ENCODE measurements around the gene PTCHD4.

Gene PTCHD4

DNA sequence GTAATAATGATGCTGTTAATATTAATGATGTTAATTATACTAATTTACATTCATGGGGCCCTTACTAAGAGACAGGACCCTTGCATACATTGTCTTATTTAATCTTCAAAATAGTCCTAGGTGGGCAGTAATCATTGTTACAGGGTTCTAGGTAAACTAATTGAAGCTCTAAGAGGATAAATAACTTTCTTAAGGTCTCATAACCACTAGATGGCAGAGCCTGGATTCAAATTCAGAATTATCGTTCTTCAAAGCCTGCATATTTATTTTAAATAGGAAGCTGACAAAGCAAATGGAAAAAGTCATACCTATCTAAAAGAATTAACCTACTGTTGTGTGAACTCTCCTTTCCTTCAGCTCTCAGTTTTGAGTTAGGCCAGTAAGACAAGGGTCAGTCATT, 23.5 kb downstream of the PTCHD4 start:
- WGBS: no CpG with 5 or more reads among the region's 1 CpG
- H3K9me3 ChIP-seq (ENCODE audit: control insufficient read depth, low read length): peaks cover 10% of the 10 kb centered on the region

DNA sequence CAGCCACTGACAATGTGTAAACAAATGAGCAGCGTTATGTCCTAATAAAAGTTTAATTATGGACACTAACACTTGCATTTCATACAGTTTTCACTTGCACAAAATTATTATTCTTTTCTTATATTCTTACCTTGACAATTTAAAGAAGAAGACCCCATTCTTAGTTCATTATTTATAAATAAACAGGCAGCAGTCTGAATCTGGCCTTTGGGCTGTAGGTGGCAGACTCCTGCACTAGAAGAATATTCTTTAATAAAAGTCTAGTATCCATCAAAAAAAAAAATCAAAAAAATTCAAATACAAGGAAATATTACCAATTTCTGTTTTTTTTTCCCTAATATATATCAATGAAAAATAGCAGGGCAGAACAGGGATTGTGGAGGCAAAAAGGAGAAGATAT, 24.8 kb downstream of the PTCHD4 start:
- Histone ChIP-seq H4K8ac (ENCODE audit: low read length) (no peak overlapping the region), H3K23ac (ENCODE audit: low read length in 2 of 2) (no peak overlapping the region), H3K9me3 (ENCODE audit: control insufficient read depth, low read length) (peaks cover 10% of the 10 kb centered on the region), H2AK5ac (ENCODE audit: low read length, severe bottlenecking) (no peak overlapping the region), H2BK120ac (ENCODE audit: low read depth, low read length) (no peak overlapping the region), H3K79me1 (replicated peaks; ENCODE audit: low read length, poor library complexity, severe bottlenecking) (peaks cover 2% of the 10 kb centered on the region), H3K27me3 (ENCODE audit: control insufficient read depth in 1 of 2, insufficient read depth in 1 of 2, low read length in 2 of 2) (no peaks in the 10 kb centered on the region), H3K4me1 (ENCODE audit: control insufficient read depth, insufficient read depth, low read depth, low read length) (no peaks in the 10 kb centered on the region), H3K18ac (ENCODE audit: low read depth in 1 of 2, low read length in 2 of 2) (no peak overlapping the region), H2BK15ac (ENCODE audit: low read depth, poor library complexity, severe bottlenecking) (no peak overlapping the region), H3K14ac (ENCODE audit: low read length in 2 of 2) (no peak overlapping the region), H3K36me3 (ENCODE audit: control insufficient read depth in 1 of 2, insufficient read depth in 2 of 2, low read depth in 1 of 2, low read length in 2 of 2) (peaks cover 4 to 21% of the 10 kb centered on the region in 2 experiments), H3K9ac (ENCODE audit: low read length) (no peak overlapping the region), H4K91ac (ENCODE audit: low read length) (no peak overlapping the region), H3K4me2 (ENCODE audit: low read length, poor library complexity, severe bottlenecking) (no peak overlapping the region), H3K4me3 (ENCODE audit: insufficient read depth in 1 of 2, low read depth in 1 of 2, low read length in 2 of 2) (no peak overlapping the region), H3K4ac (ENCODE audit: low read depth in 1 of 2, low read length in 2 of 2) (no peak overlapping the region), H2BK12ac (ENCODE audit: low read length in 2 of 2) (no peak overlapping the region), H2AFZ (ENCODE audit: low read depth, low read length) (no peak overlapping the region), H3K27ac (ENCODE audit: low read length, poor library complexity, severe bottlenecking) (no peak overlapping the region), H2BK5ac (ENCODE audit: low read depth, low read length, poor library complexity, severe bottlenecking) (no peak overlapping the region)
- 100% methylated on average over 1 of the region's 1 CpG for WGBS
- no peak for DNase-seq

More for the DNA sequence above, 23.5 kb downstream of the PTCHD4 start:
- Histone ChIP-seq H2BK120ac (ENCODE audit: low read depth, low read length) (no peak overlapping the region), H4K8ac (ENCODE audit: low read length) (no peak overlapping the region), H3K27ac (ENCODE audit: low read length, poor library complexity, severe bottlenecking) (no peak overlapping the region), H4K91ac (ENCODE audit: low read length) (no peak overlapping the region), H3K23ac (ENCODE audit: low read length in 2 of 2) (no peak overlapping the region), H3K4ac (ENCODE audit: low read depth in 1 of 2, low read length in 2 of 2) (no peak overlapping the region), H3K4me3 (ENCODE audit: insufficient read depth in 1 of 2, low read depth in 1 of 2, low read length in 2 of 2) (no peak overlapping the region), H2BK12ac (ENCODE audit: low read length in 2 of 2) (no peak overlapping the region), H2BK15ac (ENCODE audit: low read depth, poor library complexity, severe bottlenecking) (no peak overlapping the region), H3K4me1 (ENCODE audit: control insufficient read depth, insufficient read depth, low read depth, low read length) (no peaks in the 10 kb centered on the region), H3K79me1 (replicated peaks; ENCODE audit: low read length, poor library complexity, severe bottlenecking) (peaks cover 2% of the 10 kb centered on the region), H2AK5ac (ENCODE audit: low read length, severe bottlenecking) (no peak overlapping the region), H3K4me2 (ENCODE audit: low read length, poor library complexity, severe bottlenecking) (no peak overlapping the region), H3K27me3 (ENCODE audit: control insufficient read depth in 1 of 2, insufficient read depth in 1 of 2, low read length in 2 of 2) (no peaks in the 10 kb centered on the region), H3K14ac (ENCODE audit: low read length in 2 of 2) (no peak overlapping the region), H3K9ac (ENCODE audit: low read length) (peak overlapping the region; percentile 32), H2AFZ (ENCODE audit: low read depth, low read length) (no peak overlapping the region), H3K36me3 (ENCODE audit: control insufficient read depth in 1 of 2, insufficient read depth in 2 of 2, low read depth in 1 of 2, low read length in 2 of 2) (peaks cover 4 to 24% of the 10 kb centered on the region in 2 experiments), H2BK5ac (ENCODE audit: low read depth, low read length, poor library complexity, severe bottlenecking) (no peak overlapping the region), H3K18ac (ENCODE audit: low read depth in 1 of 2, low read length in 2 of 2) (no peak overlapping the region)
- peak; percentile 29 for DNase-seq

DNA sequence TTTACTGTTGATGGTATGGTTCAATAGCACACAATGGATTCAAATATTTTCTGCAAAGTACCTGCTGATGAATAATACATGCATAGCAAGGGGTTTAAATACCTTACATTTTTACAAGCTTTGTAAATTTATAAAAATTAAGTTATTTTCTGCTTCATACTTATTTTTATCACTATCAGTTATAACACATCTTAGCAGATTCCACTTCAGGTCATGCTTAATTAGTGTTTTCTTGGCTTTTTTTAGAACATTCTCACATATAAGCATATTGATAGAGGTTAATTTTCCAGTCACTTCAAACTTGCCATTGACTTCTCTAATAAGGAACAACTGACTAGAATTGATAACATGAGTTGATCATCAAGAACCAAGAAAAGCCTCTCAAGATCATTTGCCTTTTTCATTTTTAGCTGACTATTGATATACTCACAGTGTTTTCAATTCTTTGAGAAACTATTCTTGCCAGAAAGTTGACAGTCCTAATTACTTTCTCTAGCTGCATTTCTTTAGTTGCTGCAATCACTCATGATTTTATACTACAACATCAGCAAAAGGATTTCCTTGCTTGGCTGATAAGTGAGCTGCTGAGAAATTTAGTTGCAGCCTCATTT, 25.8 kb downstream of the PTCHD4 start:
- Histone ChIP-seq H2BK12ac (ENCODE audit: low read length in 2 of 2) (no peak overlapping the region), H3K4me2 (ENCODE audit: low read length, poor library complexity, severe bottlenecking) (no peak overlapping the region), H2BK120ac (ENCODE audit: low read depth, low read length) (no peak overlapping the region), H4K8ac (ENCODE audit: low read length) (no peak overlapping the region), H3K27ac (ENCODE audit: low read length, poor library complexity, severe bottlenecking) (no peak overlapping the region), H3K79me1 (replicated peaks; ENCODE audit: low read length, poor library complexity, severe bottlenecking) (peaks cover 5% of the 10 kb centered on the region), H3K9ac (ENCODE audit: low read length) (no peak overlapping the region), H2AK5ac (ENCODE audit: low read length, severe bottlenecking) (no peak overlapping the region), H3K36me3 (ENCODE audit: control insufficient read depth in 1 of 2, insufficient read depth in 2 of 2, low read depth in 1 of 2, low read length in 2 of 2) (peaks cover 4 to 30% of the 10 kb centered on the region in 2 experiments), H3K4me1 (ENCODE audit: control insufficient read depth, insufficient read depth, low read depth, low read length) (no peaks in the 10 kb centered on the region), H2BK5ac (ENCODE audit: low read depth, low read length, poor library complexity, severe bottlenecking) (no peak overlapping the region), H2BK15ac (ENCODE audit: low read depth, poor library complexity, severe bottlenecking) (no peak overlapping the region), H3K23ac (ENCODE audit: low read length in 2 of 2) (no peak overlapping the region), H4K91ac (ENCODE audit: low read length) (no peak overlapping the region), H3K14ac (ENCODE audit: low read length in 2 of 2) (no peak overlapping the region), H3K4ac (ENCODE audit: low read depth in 1 of 2, low read length in 2 of 2) (no peak overlapping the region), H3K4me3 (ENCODE audit: insufficient read depth in 1 of 2, low read depth in 1 of 2, low read length in 2 of 2) (no peak overlapping the region), H3K18ac (ENCODE audit: low read depth in 1 of 2, low read length in 2 of 2) (no peak overlapping the region), H3K9me3 (ENCODE audit: control insufficient read depth, low read length) (peaks cover 10% of the 10 kb centered on the region), H3K27me3 (ENCODE audit: control insufficient read depth in 1 of 2, insufficient read depth in 1 of 2, low read length in 2 of 2) (no peaks in the 10 kb centered on the region), H2AFZ (ENCODE audit: low read depth, low read length) (no peak overlapping the region)
- no peak for DNase-seq

DNA sequence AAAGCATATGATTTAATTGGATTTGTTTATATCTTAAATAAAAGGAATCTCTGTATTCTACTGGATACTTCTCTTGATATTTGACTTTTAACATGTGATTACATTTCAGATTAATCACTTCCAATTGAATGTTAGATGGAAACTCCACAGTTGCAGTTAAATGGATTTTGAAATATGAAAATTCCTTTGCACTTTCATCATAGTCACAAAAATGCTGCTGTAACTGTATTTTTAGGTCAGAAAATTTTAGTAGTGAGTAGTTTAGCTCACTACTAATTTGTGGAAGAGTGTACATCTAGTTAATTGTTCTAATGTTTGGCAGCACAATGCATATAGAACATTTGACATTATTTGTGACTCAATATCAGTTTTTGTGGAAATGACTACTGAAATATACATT, 26.8 kb downstream of the PTCHD4 start:
- Histone ChIP-seq H2BK120ac (ENCODE audit: low read depth, low read length) (no peak overlapping the region), H3K4me3 (ENCODE audit: insufficient read depth in 1 of 2, low read depth in 1 of 2, low read length in 2 of 2) (no peak overlapping the region)

More for the DNA sequence above, 26.8 kb downstream of the PTCHD4 start:
- no peak overlapping the region for H3K27ac ChIP-seq (ENCODE audit: low read length, poor library complexity, severe bottlenecking)
- no peak overlapping the region for H3K23ac ChIP-seq (ENCODE audit: low read length in 2 of 2)
- H3K36me3 ChIP-seq (ENCODE audit: control insufficient read depth in 1 of 2, insufficient read depth in 2 of 2, low read depth in 1 of 2, low read length in 2 of 2): peaks cover 4 to 32% of the 10 kb centered on the region in 2 experiments
- H2AFZ ChIP-seq (ENCODE audit: low read depth, low read length): no peak overlapping the region
- H3K27me3 ChIP-seq (ENCODE audit: control insufficient read depth in 1 of 2, insufficient read depth in 1 of 2, low read length in 2 of 2): no peaks in the 10 kb centered on the region
- no peak overlapping the region for H3K9ac ChIP-seq (ENCODE audit: low read length)
- H4K91ac ChIP-seq (ENCODE audit: low read length): no peak overlapping the region
- H3K79me1 ChIP-seq (replicated peaks; ENCODE audit: low read length, poor library complexity, severe bottlenecking): peaks cover 9% of the 10 kb centered on the region
- H3K9me3 ChIP-seq (ENCODE audit: control insufficient read depth, low read length): peaks cover 10% of the 10 kb centered on the region
- no peak overlapping the region for H2BK15ac ChIP-seq (ENCODE audit: low read depth, poor library complexity, severe bottlenecking)
- no peak overlapping the region for H2AK5ac ChIP-seq (ENCODE audit: low read length, severe bottlenecking)
- H2BK12ac ChIP-seq (ENCODE audit: low read length in 2 of 2): no peak overlapping the region
- DNase-seq: peak; percentile 26
- H3K14ac ChIP-seq (ENCODE audit: low read length in 2 of 2): no peak overlapping the region
- no peak overlapping the region for H4K8ac ChIP-seq (ENCODE audit: low read length)
- no peak overlapping the region for H3K4me2 ChIP-seq (ENCODE audit: low read length, poor library complexity, severe bottlenecking)
- H3K4me1 ChIP-seq (ENCODE audit: control insufficient read depth, insufficient read depth, low read depth, low read length): no peaks in the 10 kb centered on the region
- H3K4ac ChIP-seq (ENCODE audit: low read depth in 1 of 2, low read length in 2 of 2): no peak overlapping the region
- no peak overlapping the region for H3K18ac ChIP-seq (ENCODE audit: low read depth in 1 of 2, low read length in 2 of 2)
- no peak overlapping the region for H2BK5ac ChIP-seq (ENCODE audit: low read depth, low read length, poor library complexity, severe bottlenecking)

All from mesenchymal stem cell (in vitro differentiated cells and primary cell).